ENCODE measurements around the gene IQSEC3.
"Not testable (repeated sequence)": the region's sequence is repeated elsewhere in the genome, so short reads cannot be mapped to it uniquely, and the experiment has no call there.

Gene IQSEC3

DNA sequence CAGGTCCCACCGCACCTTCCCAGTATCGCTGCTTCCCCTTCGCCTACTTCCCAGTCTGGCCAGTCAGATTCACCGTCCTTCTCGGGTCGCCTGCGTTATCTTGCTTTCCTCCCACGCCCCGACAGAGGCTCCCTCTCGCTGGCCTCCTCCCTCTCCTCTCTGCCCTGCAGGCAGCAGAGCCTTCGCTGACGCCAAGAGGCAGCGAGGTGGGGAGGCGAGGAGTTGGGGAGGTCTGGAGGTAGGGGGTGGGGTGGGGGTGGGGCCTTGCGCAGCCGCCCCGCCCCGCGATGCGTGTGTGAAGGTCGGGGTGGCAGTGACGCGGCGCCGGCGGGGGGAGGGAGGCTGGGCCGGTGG, at the start of gene IQSEC3:
Gene IQSEC3, plus strand, starts transcription at position 340 of the 354 bp plus-strand sequence. CDS start 116 bp downstream, outside the sequence.
- not testable (repeated sequence) for DNase-seq

DNA sequence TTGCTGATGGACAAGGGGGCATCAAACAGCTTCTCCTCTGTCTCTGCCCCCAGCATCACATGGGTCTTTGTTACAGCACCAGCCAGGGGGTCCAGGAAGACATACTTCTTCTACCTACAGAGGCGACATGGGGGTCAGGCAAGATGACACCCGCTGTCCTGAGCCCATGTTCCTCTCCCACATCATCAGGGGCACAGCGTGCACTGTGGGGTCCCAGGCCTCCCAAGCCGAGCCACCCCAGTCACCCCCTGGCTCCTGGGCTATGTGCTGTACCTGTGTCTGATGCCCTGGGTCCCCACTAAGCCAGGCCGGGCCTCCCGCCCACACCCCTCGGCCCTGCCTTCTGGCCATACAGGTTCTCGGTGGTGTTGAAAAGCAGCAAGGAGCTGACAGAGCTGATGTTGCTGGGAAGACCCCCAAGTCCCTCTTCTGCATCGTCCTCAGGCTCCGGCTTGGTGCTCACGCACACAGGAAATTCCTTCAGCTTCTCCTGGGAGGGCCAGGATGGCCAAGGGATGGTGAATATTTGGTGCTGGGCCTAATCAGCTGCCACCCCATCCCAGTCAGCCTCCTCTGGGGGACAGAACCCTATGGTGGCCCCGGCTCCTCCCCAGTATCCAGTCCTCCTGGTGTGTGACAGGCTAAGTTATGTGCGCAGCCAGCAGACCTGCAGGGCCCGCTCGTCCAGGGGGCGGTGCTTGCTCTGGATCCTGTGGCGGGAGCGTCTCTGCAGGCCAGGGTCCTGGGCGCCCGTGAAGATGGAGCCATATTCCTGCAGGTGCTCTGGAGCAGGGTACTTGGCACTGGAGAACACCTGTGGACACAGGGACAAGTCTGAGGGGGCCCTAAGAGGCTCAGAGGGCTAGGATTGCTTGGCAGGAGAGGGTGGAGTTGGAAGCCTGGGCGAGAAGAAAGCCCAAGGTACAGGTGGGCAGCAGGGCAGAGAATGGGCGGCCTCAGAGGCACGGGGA, 48.9 kb upstream of the IQSEC3 start:
- not testable (repeated sequence) for DNase-seq

DNA sequence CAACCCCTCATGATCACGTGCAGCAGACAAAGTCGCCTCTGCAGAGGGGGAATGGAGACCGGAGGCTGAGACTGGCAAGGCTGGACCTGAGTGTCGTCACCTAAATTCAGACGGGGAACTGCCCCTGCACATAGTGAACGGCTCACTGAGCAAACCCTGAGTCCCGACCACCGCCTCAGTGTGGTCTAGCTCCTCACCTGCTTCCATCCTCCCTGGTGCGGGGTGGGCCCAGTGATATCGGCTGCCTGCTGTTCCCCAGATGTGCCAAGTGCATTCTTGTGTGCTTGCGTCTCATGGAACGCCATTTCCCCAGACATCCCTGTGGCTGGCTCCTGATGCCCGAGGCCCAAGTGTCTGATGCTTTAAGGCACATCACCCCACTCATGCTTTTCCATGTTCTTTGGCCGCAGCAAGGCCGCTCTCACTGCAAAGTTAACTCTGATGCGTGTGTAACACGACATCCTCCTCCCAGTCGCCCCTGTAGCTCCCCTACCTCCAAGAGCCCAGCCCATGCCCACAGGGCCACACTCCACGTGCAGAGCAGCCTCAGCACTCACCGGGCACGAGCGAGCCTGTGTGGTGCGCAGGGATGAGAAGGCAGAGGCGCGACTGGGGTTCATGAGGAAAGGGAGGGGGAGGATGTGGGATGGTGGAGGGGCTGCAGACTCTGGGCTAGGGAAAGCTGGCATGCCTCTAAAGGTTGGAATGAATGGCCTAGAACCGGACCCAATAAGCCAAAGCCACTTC, 47.6 kb upstream of the IQSEC3 start:
- DNase-seq, result not testable (repeated sequence)

DNA sequence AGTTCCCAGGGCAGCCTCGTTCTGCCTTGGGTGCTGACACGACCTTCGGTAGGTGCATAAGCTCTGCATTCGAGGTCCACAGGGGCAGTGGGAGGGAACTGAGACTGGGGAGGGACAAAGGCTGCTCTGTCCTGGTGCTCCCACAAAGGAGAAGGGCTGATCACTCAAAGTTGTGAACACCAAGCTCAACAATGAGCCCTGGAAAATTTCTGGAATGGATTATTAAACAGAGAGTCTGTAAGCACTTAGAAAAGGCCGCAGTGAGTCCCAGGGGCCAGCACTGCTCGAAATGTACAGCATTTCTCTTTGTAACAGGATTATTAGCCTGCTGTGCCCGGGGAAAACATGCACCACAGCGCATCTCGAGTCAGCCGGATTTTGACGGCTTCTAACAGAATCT, 46.7 kb upstream of the IQSEC3 start:
- DNase-seq, result not testable (repeated sequence)

DNA sequence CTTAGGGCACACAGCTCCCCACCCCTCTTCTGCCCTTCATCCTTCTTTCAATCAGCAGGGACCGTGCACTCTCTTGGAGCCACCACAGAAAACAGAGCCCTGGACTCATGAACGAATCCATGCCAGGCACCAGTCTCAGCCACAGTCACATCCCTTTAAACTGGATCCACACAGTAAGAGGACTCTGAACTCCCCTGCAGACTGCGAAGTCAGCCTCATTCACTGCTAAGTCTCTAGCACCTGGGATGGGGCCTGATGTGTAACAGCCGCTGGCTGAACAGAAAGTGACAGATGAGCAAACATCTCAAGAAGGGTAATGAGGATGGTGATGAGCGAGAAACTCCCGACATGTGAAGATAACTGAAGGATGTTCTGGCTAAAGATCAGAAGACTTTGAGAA, 45.8 kb upstream of the IQSEC3 start:
- no peak for DNase-seq

DNA sequence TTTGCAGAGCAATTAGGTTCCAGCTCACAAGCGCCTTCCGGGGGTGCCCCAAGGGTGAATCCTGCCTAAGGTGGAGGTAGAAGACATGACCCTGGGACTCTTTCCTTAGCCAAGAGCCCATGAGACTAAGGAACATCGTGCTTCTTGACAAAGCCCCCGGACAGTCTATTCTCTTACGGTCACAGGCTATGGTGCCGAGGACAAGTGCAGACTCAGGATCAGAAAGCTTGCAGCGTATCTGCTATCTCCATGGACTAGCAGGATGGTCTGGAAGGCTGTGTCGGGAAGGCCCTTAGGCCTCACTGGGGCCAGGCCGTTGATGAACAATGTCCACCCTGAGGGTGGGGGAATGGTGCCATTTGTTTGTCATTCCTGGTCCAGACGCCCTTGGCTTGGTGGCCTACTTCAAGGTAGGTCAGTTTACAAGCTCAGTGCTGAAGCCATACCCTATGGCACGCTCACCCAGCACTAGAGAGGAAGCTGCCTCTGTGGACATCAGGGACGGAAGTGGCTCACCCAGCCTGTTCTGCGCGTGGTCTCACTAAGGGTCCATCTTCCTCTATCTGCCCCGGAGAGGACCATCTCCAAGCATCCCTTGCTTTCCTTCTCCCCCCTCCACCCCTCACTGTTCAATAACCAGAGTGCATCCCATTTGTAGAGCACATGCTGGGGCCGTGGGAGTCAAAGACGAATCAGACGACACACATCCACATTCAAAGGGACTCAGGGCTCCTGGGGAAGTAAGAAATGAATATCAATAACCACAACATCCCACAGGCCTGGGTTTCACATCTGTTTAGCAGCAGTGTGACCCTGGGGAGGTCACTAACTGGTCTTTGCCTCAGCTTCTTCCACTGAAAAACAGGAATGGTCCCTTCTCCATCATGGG, 45.0 kb upstream of the IQSEC3 start:
- no peak for DNase-seq

DNA sequence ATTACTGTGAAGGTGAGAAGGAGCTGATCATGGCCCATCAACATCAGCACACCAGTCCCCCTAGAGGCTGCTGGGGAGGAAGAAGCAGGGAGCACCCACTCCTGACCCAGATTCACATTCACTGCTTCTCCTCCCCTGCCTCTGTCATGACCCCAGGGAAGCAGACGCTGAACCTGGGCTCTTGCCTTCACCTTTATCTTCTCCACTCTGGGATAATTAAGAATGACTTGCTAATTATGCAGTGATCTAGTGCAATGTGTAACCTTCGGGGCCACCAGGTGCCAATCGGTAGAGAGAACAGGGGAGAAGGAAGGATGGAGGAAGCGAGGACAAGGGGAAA, 44.4 kb upstream of the IQSEC3 start:
- no peak for DNase-seq

DNA sequence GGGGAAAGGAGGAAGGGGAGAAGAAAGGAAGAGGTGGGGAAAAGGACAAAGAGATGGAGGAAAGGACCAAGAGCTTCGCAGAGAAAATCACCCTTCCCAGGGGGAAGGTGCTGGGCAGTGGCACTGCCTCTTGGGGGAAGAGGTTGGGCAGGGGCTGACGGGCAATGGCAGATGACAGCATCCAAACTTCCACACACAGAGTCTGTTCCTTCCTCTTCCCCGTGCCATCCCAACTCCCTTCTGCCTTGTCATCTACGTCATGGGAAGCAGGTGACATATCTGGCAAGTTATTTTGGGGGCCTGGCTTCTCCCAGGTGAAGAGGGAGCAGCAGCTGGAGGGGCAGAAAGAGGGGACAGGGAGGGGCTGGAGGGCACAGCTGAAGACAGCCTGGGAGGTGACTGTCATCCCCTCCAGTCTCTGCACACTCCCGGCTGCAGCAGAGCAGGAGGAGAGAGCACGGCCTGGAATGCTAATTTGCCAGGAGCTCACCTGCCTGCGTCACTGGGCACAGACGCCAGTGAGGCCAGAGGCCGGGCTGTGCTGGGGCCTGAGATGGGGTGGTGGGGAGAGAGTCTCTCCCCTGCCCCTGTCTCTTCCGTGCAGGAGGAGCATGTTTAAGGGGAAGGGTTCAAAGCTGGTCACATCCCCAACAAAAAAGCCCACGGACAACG, 43.9 kb upstream of the IQSEC3 start:
- DNase-seq, result no peak

DNA sequence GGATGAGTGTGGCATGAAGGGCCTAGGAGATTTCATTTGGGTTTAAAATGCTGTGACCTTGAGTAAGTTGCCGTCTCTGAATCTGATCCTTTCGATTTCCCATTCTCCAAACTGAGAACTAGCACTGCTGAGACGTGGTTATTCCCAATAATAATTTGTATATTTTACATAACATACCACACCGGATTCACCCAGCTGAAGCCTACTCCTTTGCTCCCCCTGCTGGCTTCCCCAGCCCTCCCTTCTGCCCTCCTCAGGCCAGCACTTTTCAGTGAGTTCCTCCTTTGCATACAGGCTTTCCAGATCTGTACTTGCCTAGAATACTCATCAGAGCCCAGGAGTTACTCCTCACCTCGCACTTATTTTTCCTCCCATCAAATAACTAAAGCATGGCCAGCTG, 38.7 kb upstream of the IQSEC3 start:
- not testable (repeated sequence) for DNase-seq

DNA sequence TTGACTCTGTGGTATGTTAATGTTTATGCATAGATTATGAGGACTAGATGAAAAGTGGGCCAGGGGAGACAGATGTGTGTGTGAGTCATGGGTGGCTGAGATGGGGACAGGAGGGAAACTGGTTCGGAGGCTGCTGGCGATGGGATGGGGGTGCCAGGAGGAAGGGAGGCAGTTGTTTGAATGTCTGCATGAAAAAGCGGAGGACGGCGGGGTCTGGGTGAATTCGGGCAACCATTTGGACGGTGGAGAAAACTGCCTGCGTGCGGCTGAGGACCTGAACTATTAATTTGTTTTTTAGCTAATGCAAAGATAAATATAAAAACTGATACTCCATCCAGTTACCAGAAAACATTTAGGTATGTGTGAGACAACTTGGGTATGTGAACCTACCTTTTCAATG, 27.8 kb upstream of the IQSEC3 start:
- DNase-seq, result not testable (repeated sequence)

DNA sequence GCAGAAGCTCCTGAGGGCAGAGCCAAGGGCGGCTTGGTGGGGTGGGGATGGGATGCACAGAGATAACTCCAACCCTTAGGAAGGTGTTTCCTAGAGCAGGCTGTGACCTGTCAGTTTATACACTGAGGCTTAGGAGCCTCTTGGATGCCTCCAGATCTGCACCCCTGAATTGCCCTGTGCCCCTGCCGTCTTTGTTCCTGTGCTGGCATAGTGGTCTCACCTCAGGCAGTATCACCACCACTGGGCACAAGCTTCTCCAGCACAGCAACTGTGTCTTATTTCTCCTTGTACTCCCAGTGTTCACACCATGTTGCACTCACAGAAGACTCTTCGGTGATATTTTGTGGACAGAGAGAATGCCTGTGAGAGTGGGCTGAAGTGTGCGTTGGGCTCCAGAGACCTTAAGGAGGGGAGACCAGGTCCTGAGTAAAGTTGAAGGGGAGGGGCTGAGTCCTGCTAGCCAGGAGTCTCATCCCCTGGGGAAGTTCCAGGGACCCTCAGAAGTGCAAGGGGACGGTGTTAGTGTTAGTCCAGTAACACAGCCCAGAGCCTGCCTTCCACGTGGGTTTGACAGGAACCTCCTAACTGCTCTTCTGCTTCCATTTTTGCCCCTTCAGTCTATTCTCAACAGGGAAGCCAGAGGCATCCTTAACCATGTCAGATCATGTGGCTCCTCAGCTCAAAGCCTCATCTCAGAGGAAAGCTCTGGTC, 26.9 kb upstream of the IQSEC3 start:
- DNase-seq, result not testable (repeated sequence)

DNA sequence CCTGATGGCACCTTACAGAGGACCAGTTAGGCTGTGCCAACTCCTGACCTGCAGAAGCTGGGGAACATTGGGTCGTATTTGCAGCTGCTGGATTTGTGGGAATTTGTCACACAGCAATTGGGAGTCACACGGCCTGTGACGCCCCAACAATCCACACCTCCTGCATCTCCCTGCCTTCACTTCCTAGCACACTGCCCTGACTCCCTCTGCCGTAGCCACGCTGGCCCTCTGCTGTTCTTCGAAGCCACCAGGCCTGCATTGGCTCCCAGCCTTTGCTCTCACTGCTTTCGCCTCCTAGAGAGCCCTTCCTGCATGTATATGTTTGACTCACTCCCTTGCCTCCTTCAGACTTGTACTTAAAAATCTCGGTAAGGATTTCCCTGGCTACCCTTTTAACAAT, 22.2 kb upstream of the IQSEC3 start:
- not testable (repeated sequence) for DNase-seq

DNA sequence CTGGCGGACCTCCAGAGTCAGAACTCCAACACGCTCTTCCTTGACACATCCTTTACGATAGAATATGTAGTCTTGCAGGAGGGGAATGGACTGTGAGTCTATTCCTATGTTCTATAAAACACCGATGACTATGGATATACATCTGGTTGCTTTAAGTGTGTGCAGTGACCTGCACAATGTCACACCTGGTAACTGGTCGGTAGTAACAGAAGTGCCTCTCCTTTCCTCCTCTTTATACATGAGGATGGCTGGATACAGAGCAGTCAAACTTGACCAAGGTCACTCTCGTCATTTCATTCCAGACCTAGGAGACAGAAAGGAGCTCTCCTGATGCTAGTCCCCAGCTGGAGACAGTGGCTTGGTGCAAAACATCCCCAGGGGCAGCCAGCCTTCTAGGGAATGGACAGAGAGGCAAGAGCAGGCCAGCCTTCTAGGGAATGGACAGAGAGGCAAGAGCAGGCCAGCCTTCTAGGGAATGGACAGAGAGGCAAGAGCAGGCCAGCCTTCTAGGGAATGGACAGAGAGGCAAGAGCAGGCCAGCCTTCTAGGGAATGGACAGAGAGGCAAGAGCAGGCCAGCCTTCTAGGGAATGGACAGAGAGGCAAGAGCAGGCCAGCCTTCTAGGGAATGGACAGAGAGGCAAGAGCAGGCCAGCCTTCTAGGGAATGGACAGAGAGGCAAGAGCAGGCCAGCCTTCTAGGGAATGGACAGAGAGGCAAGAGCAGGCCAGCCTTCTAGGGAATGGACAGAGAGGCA, 21.2 kb upstream of the IQSEC3 start:
- DNase-seq, result not testable (repeated sequence)

DNA sequence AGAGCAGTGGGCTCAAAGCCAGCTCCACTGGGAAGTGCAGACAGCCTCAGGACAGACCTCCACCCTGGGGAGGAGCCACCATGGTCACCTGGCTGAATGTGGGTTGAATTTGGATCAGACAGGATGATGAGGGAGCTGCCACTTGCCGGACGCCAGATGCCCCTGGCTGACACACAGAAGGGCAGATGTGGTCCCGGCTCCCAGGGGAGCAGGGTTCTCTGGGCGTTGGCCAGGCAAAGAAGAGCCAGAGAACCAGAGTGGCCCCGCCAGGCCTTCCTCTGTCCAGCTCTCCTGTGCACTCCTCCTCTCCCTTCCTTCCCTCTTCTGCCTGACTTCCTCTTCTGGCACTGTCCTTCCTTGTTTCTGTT, 20.6 kb upstream of the IQSEC3 start:
- not testable (repeated sequence) for DNase-seq

DNA sequence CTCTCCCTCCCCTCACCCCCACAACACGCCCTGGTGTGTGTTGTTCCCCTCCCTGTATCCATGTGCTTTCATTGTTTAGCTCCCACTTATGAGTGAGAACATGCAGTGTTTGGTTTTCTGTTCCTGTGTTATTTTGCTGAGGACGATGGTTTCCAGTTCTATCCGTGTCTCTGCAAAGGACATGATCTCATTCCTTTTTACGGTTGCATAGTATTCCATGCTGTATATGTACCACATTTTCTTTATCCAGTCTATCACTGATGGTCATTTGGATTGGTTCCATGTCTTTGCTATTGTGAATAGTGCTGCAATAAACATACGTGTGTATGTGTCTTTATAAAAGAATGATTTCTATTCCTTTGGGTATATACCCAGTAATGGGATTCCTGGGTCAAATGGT, 20.0 kb upstream of the IQSEC3 start:
- not testable (repeated sequence) for DNase-seq

DNA sequence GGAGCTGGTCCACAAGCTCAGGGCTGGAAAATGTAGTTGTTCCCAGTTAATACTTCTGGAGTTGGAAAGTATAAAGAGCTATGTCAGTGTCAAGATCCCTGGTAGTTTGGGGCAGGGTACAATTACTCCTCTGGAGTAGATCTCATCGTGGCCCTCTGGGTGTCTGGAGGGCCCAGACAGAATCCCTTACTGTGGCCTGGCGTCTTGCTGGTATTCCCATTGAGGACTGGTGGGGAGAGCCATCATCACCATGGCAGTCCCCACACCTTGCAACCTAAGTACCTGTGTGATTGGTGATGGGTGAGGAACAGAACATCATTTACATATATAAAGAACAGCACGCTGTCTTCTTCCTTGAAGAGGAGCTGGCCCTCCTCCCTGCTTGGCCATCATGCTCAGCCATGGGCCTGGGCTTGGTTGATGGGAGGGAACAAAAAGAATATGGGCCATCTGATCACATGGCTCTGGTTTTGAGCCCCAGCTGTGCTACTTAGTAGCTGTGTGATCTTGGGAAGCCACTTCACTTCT, 18.8 kb upstream of the IQSEC3 start:
- DNase-seq, result not testable (repeated sequence)

DNA sequence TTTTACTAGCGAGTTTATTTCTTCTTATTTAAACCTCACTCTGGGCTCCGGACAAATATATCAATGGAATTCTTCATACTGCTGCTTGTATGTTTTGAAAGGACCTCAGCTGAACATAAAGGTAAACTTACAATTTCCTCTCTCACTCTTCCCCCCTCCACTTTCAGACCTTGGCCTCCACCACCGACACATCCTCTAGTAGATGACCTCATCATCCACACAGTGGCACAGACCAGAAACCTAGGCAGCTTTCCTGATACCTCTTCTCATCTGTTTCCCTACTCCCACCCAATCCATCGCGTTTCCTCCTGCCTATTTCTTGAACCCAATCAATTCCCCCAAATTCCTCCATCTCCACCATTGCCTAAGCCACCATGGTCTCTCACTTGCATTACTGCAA, 17.4 kb upstream of the IQSEC3 start:
- DNase-seq, result not testable (repeated sequence)

DNA sequence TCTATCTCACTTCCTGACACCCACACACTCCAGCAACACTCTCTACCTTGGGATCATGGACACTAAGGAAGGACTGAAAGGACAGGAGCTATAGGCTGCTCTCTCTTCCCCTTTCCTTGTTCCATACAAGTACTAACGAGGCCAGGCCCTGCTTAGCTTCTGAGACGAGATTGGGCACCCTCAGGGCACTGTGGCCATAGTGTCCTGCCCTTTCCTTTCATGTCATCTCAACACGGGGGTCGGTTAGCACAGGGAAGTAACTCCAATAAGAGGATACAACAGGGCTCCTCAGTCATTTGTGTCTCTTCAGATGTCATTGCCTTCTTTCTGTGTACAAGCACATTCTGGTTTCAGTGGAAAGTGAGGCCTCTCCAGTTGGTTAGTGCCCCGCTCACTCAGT, 15.5 kb upstream of the IQSEC3 start:
- DNase-seq, result not testable (repeated sequence)

DNA sequence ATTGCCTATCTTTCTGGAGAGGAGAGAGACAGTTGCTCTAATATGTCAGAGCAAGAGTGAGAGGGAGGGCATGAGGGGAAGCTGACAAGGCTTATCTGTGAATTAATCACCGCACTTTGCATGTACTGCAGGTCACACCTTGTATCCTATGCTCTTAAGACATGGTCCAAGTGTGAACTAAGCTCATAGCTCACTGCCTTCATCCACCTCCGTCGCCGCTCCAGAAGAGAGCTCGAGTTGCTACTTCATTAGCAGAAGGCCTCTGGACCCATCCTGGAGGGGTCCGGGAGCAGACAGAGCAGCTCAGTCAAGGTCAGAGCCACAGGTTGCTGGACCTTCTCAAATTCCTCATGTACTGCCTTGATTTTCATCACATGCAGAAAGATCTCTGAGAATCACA, 14.6 kb upstream of the IQSEC3 start:
- not testable (repeated sequence) for DNase-seq

DNA sequence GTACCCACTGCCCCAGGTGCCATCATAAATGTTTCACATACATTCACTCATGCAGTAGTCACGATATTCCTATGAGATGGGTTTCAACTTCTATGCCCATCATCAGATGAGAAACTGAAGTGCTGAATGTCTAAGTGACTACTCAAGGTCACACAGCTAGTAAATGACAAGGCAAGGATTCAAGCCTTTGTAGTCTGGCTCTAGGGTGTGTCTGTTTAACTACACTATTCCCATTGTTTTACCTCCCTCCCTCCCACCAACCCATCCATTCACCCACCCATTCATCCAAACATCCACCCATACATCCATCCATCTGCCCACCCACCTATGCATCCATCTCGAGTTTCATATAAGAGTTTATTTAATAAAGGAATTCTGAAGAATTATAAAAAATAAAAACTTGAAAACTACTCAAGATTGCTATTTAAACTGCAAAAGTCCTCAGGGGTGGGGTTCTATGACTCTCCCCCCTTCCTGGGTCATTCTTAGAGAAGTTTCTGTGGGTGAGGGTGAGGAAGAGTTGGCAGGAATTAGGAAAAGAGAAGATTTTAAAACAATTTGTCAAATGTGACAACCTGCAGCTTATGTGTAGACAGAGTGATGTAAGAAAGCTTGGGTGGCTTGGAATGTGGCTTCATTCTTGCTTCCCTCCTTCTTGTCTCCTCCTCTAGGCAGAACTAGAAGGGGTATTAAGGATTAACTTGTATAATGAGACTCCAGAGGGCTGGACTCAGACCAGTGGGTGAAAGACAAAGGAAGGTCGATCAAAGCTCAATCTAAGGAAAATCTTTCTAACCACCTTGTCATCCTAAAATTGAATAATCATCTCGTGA, 13.4 kb upstream of the IQSEC3 start:
- DNase-seq, result not testable (repeated sequence)
